Uterus (tissue), 2 donors: ENCODE results near the gene E2F6.

Experiments
- CTCF ChIP-seq, 4 experiments: fragments of 200-600 bp in 2 of 4; fragments of 450-650 bp in 2 of 4; sonication (generic) in 2 of 4; IDR thresholded peaks; one replicate each; pipeline ENCODE4 v1.5.1; 2016 to 2019; ENCODE audit warnings: antibody characterized with exemption in 4 of 4, mild to moderate bottlenecking in 2 of 4, moderate library complexity in 1 of 4
- POLR2A ChIP-seq, 2 donors: fragments of 450-650 bp; IDR thresholded peaks; one replicate each; pipeline ENCODE4 v1.6.1; 2016; ENCODE audit warnings: antibody characterized with exemption in 2 of 2, mild to moderate bottlenecking in 1 of 2, moderate library complexity in 1 of 2

GRCh38 chr2:11514081-11514730 is 48.2 kb upstream of the E2F6 start:
- no peak for TF ChIP-seq CTCF (IDR thresholded peaks at IDR 0.05)
- TF ChIP-seq POLR2A (IDR thresholded peaks at IDR 0.05): no peak
